GM21723 (cell line): ENCODE data around the gene TXNDC16.
"Not testable (repeated sequence)": the region's sequence is repeated elsewhere in the genome, so short reads cannot be mapped to it uniquely, and the experiment has no call there.

Experiments
- ATAC-seq: cut with Tn5 transposase; IDR thresholded peaks from one replicate; pipeline ENCODE4 v1.9.1; 2021; ENCODE audit warnings: mild to moderate bottlenecking, moderate library complexity; ENCODE audit not compliant: unreplicated experiment

Gene TXNDC16

DNA sequence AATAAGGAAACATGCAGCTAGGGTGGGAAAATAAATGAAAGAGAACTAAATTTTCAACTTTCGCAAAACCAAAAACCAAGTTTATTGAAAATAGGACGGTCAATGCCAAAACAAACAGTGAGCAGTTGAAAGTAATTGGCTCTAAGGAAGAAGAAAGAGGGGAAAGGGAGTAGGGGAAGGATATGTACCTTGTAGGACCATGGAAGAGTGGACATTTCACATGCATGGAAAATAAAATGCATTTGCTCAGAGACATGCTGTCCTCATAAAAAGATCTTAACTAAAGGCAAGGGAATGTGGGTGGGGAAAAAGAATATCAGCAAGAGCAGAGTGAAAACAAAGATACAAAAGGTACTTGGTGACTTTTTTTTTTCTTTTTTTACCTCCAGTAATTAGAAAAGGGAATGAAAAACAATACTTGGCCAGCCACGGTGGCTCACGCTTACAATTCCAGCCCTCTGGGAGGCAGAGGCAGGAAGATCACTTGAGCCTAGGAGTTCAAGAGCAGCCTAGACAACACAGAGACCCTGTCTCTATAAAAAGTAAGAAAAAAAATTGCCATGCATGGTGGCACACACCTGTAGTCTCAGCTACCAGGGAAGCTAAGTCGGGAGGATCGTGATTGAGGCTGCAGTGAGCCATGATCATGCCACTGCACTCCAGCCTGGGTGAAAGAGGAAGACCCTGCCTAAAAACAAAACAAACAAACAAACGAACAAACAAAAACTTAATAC lies 6.6 kb downstream of the TXNDC16 start:
- ATAC-seq, result no peak

DNA sequence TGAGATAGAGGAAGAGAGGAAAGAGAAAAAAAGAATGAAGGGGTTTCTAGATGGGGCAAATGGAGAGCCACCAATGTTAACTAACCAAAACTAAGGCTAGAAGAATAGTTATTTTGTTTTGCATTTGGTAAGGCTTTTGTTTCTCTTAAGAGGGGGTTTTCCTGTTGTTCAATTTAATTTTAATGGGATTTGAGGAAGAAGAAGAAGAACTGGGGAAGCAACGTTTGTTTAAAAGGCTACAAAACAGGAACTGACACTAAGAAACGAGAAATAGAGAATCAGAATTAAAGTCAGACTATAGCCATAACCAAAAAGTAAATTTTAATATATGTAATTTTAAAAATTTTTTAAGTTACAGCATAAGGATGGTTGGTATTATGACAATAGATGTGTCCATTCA lies 13.7 kb downstream of the TXNDC16 start:
- no peak for ATAC-seq

GRCh38 chr14:52536269-52536668 lies 16.0 kb downstream of the TXNDC16 start:
- ATAC-seq, result no peak

- no peak for ATAC-seq
These were observed 20.8 kb downstream of the TXNDC16 start for GRCh38 chr14:52531481-52531880.

GRCh38 chr14:52527052-52527451 lies 25.3 kb downstream of the TXNDC16 start:
- no peak for ATAC-seq

DNA sequence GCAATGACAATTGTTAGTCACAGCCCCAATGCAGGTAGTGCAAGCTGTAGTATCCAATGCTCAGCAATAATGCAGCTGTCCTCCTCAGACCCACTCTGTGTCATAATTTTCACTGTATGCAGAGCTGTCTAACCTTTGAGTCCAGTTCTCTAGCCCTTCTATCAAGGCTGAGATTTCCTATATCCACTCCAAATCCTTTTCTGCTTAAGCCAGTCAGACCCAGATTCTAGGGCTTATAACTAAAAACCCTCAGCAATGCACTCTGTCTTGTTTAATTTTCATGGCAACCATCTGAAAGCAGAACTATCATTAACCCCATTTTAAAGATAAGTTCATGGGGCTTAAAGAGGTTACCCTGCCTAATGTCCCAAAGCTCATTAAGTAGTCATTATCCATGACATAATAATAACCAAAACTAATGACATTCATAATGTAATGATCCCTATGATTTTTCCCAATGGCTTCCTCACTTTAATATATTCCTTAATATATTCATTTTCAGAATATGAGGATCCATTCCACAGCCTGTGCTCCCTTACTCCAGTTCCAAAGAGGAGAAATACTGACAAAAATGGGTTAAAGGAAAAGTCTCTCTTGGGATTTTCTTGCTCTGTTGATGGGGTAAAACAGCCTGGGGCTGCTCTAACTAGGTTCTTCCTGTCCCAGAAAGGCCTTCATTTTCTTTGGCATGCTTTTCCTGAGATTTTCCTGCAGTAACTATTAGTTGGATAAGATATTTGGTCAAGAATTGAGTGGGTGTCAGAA lies 29.5 kb downstream of the TXNDC16 start:
- no peak for ATAC-seq

- no peak for ATAC-seq
These were observed 30.3 kb downstream of the TXNDC16 start for GRCh38 chr14:52522033-52522432.

GRCh38 chr14:52514046-52514811 lies 38.1 kb downstream of the TXNDC16 start:
- ATAC-seq, result no peak

DNA sequence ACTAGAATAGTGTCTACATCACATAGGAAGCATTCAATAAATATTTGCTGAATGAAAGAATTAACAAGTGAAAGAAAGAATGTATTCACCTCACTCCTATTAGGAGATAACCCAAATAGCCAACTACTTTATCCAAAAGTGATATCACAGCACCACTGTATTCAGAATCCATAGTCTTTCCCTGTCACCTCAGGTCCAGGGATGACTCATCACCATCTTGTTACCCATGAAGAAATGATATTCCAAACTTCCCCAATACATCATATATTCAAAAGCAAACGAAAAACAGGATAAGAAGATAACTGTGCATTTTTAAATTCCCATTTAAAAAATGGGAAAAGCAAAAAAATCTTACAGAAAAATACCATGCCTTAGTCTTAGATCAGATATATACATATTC lies 39.1 kb downstream of the TXNDC16 start:
- ATAC-seq, result no peak

DNA sequence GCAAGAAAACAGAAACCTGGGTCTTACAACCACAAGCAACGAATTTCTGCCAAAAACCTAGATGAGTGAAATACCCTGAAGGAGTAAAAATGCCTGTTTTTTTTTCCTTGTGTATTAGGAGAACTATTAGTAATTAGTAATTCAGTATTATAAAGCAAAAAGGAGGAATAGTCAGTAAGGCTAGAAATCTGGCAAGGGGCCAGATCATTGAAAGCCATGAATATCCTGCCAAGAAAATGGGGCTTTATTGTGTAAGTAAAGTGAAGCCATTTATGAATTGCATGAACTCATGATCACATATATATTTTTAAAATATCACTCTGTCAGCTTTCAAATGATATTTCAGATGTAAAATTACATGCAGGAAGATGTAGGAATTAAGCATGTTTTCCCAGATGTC lies 57.9 kb downstream of the TXNDC16 start:
- no peak for ATAC-seq

- no peak for ATAC-seq
These were observed 66.8 kb downstream of the TXNDC16 start for GRCh38 chr14:52485350-52485960.

GRCh38 chr14:52481864-52482263 lies 70.4 kb downstream of the TXNDC16 start:
- ATAC-seq, result no peak

GRCh38 chr14:52473557-52473956 lies 78.7 kb downstream of the TXNDC16 start:
- no peak for ATAC-seq

DNA sequence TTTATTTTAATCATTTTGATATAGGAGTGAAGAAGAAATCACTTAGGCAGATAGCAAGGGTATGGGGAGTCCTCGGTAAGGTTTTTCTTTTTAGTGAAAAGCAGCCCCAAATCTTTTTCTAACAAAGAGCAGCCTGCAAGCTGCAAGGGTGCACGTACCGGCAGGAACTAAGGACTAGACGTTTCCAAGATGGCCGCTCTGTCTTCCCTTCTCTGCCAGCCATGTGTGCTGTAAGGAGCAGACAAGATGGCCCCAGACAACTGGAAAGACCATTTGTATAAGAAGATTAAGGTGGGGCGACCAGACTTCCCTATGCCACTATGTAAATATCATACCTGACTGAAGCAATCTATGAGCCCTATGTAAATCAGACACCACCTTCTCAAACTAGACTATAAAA lies 79.6 kb downstream of the TXNDC16 start:
- no peak for ATAC-seq

GRCh38 chr14:52472251-52472650 lies 80.1 kb downstream of the TXNDC16 start:
- ATAC-seq, result not testable (repeated sequence)

- ATAC-seq, result no peak
These were observed 84.6 kb downstream of the TXNDC16 start for GRCh38 chr14:52467515-52468266.

DNA sequence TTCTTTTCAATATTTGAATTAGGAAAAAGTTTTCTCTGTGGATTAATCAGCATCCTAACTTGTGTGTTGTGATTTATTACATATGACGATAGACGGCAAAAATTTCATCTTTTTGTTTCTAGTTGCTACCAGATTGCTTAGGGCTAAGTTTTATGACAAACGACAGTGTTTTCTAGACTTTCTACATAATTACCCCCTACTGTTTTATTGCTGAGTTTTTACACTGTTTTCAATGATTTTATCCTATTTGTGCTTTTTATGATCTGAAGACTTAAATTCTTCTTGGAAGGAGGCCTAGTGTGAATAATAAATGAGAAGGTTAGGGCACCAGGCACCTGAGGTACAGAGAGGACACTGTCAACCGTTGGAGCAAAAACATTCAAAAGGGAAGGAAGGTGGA lies 88.1 kb downstream of the TXNDC16 start:
- ATAC-seq, result no peak

DNA sequence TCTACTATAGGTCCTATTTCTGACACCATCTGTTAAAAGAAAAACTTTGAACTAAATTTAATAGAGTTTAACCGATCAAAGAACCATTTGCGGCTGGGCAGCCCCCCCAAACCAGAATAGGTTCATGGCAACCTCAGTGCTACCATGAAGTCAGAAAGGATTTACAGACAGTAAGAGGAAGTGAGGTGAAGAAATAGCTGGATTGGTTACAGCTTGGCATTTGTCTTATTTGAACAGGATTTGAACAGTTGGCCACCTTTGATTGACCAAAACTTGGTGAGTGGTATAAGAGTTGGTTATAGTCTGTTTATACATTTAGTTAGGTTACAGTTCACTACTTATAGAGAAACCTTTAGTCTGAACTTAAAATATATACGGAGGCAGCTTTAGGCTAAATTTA lies 88.9 kb downstream of the TXNDC16 start:
- ATAC-seq, result no peak

GRCh38 chr14:52461721-52462120 lies 90.6 kb downstream of the TXNDC16 start:
- no peak for ATAC-seq

GRCh38 chr14:52458721-52459085 lies 93.6 kb downstream of the TXNDC16 start:
- no peak for ATAC-seq

DNA sequence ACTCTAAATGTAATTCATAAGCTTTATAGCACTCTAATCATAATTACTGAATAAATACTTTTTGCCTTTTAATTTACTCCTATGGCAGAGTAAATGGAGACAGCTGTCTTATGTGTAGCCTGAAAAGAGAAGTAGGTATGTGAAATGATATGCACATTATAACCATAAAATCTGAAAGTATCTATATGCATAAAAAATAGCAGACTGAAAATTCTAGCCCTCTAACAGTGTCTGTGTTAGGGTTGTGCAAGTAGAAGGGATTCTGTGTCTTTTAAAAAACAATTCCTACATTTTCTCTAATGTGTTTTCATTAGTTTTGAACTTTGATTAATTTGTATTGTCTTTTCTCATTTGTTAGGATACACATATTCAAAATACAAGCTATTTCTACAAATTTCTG lies 94.9 kb downstream of the TXNDC16 start:
- no peak for ATAC-seq
